Right atrium auricular region (tissue), 2 donors: ENCODE data around the gene FLACC1. TPM values are rescaled to one million over a fixed set of nuclear protein-coding genes. Genes with fewer than 3 reads are reported as not detected.

ENCODE experiments used
- DNase-seq: peaks from one replicate; pipeline ENCODE4 v3.0.0-alpha.2; 2019; ENCODE audit warnings: low spot score
- H3K27ac ChIP-seq, 2 donors: fragments of 200-600 bp; sonication (generic); 1 replicate in 1 of 2; 2 replicates in 1 of 2; pipeline ENCODE4 v1.5.1; 2016 to 2019
- H3K27me3 ChIP-seq, 2 donors: fragments of 200-600 bp; sonication (generic); one replicate each; pipeline versions ENCODE4 v1.5.1 to v1.6.0; 2017 to 2019
- H3K36me3 ChIP-seq: fragments of 200-600 bp; sonication (generic); one replicate; pipeline ENCODE4 v1.5.1; 2016
- H3K4me1 ChIP-seq, 2 donors: fragments of 200-600 bp; sonication (generic); one replicate each; pipeline versions ENCODE4 v1.5.1 to v1.6.0; 2017 to 2019
- H3K4me3 ChIP-seq, 2 donors: fragments of 200-600 bp; sonication (generic); 1 replicate in 1 of 2; 2 replicates in 1 of 2; pipeline ENCODE4 v1.5.1; 2017 to 2019; ENCODE audit warnings: mild to moderate bottlenecking in 1 of 2, moderate library complexity in 1 of 2
- H3K9me3 ChIP-seq, 2 donors: fragments of 200-600 bp; sonication (generic); one replicate each; pipeline ENCODE4 v1.5.1; 2019
- CTCF ChIP-seq, 2 donors: fragments of 200-600 bp; sonication (generic); IDR thresholded peaks; one replicate each; pipeline ENCODE4 v1.5.1; 2019; ENCODE audit warnings: antibody characterized with exemption in 2 of 2
- total RNA-seq, 2 donors: library from RNA; depleted of rRNA; stranded (reverse); fragments of >200 nt; gene quantifications; one replicate each; pipeline ENCODE4 v1.1.0, GENCODE V29; 2016

The FLACC1 gene
- total RNA-seq, 2 donors from 2014 or later, result 6.2 to 7.5 TPM

- DNase-seq, result no peak
- no peak for TF ChIP-seq CTCF (IDR thresholded peaks at IDR 0.05)
- H3K9me3 ChIP-seq, result no peaks in the 10 kb centered on the region
- no peaks in the 10 kb centered on the region for H3K27me3 ChIP-seq
- no peak overlapping the region for H3K4me3 ChIP-seq
- H3K27ac ChIP-seq, result no peak overlapping the region
- H3K4me1 ChIP-seq, result peaks cover 0 to 5% of the 10 kb centered on the region in 2 donors
- peaks cover 47% of the 10 kb centered on the region for H3K36me3 ChIP-seq
These were observed 10.0 kb downstream of the FLACC1 start for GRCh38 chr2:201347138-201347537.

- no peak for TF ChIP-seq CTCF (IDR thresholded peaks at IDR 0.05)
- Histone ChIP-seq H3K4me1 (peaks cover 0 to 5% of the 10 kb centered on the region in 2 donors), H3K27me3 (no peaks in the 10 kb centered on the region), H3K4me3 (no peak overlapping the region), H3K36me3 (peaks cover 45% of the 10 kb centered on the region), H3K27ac (no peak overlapping the region), H3K9me3 (no peaks in the 10 kb centered on the region)
- no peak for DNase-seq
These were observed 11.4 kb downstream of the FLACC1 start for GRCh38 chr2:201345625-201346213.

GRCh38 chr2:201344663-201345366 is 12.3 kb downstream of the FLACC1 start:
- no peak overlapping the region for H3K4me3 ChIP-seq
- no peaks in the 10 kb centered on the region for H3K9me3 ChIP-seq
- TF ChIP-seq CTCF (IDR thresholded peaks at IDR 0.05), result no peak
- DNase-seq, result no peak
- no peak overlapping the region for H3K27ac ChIP-seq
- H3K4me1 ChIP-seq, result peaks cover 0 to 5% of the 10 kb centered on the region in 2 donors
- H3K27me3 ChIP-seq, result no peaks in the 10 kb centered on the region
- H3K36me3 ChIP-seq, result peaks cover 40% of the 10 kb centered on the region

GRCh38 chr2:201343559-201343958 is 13.6 kb downstream of the FLACC1 start:
- Histone ChIP-seq H3K4me1 (peaks cover 0 to 5% of the 10 kb centered on the region in 2 donors), H3K9me3 (no peaks in the 10 kb centered on the region), H3K27ac (no peak overlapping the region), H3K36me3 (peaks cover 40% of the 10 kb centered on the region), H3K4me3 (no peak overlapping the region), H3K27me3 (no peaks in the 10 kb centered on the region)
- DNase-seq, result no peak
- no peak for TF ChIP-seq CTCF (IDR thresholded peaks at IDR 0.05)

- DNase-seq, result no peak
- H3K27me3 ChIP-seq, result no peaks in the 10 kb centered on the region
- H3K4me3 ChIP-seq, result no peak overlapping the region
- H3K36me3 ChIP-seq, result peaks cover 34% of the 10 kb centered on the region
- TF ChIP-seq CTCF (IDR thresholded peaks at IDR 0.05), result no peak
- H3K9me3 ChIP-seq, result no peaks in the 10 kb centered on the region
- no peak overlapping the region for H3K27ac ChIP-seq
- H3K4me1 ChIP-seq, result peaks cover 0 to 5% of the 10 kb centered on the region in 2 donors
These were observed 14.2 kb downstream of the FLACC1 start for GRCh38 chr2:201342923-201343322.
